ENCODE measurements around the gene PKNOX2. TPM values are rescaled to one million over a fixed set of nuclear protein-coding genes. Genes with fewer than 3 reads are reported as not detected.

Gene PKNOX2
- total RNA-seq, 1 donor from 2014 or later: 12.1 TPM

DNA sequence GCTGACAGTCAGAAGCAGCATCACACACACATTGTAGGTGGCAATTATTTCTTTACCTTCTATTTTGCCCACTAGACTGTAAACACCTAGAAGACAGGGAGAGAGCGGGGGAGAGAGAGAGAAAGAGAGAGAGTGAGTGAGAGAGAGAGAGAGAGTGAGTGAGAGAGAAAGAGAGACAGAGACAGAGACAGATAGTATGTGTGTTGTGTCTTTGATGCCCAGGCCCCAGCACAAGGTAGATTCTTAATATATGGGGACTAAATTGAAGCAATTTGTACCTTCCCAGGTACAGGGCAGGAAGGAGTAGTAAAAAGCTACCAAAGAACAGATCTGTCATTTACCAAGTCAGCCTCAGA is 163.7 kb downstream of the PKNOX2 start:
- no peaks in the 10 kb centered on the region for H3K36me3 ChIP-seq
- no peaks in the 10 kb centered on the region for H3K27me3 ChIP-seq
- no peaks in the 10 kb centered on the region for H3K9me3 ChIP-seq
- H3K27ac ChIP-seq: no peak overlapping the region
- intact Hi-C loops (cut with DNase I): no loop called here
- TF ChIP-seq, protein P1, sequence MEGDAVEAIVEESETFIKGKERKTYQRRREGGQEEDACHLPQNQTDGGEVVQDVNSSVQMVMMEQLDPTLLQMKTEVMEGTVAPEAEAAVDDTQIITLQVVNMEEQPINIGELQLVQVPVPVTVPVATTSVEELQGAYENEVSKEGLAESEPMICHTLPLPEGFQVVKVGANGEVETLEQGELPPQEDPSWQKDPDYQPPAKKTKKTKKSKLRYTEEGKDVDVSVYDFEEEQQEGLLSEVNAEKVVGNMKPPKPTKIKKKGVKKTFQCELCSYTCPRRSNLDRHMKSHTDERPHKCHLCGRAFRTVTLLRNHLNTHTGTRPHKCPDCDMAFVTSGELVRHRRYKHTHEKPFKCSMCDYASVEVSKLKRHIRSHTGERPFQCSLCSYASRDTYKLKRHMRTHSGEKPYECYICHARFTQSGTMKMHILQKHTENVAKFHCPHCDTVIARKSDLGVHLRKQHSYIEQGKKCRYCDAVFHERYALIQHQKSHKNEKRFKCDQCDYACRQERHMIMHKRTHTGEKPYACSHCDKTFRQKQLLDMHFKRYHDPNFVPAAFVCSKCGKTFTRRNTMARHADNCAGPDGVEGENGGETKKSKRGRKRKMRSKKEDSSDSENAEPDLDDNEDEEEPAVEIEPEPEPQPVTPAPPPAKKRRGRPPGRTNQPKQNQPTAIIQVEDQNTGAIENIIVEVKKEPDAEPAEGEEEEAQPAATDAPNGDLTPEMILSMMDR (IDR thresholded peaks at IDR 0.05): no peak
- DNase-seq (ENCODE audit: low spot score in 2 of 2): no peak
- H3K4me3 ChIP-seq: no peak overlapping the region
- H3K4me1 ChIP-seq: no peaks in the 10 kb centered on the region

GRCh38 chr11:125329786-125330185 is 165.2 kb downstream of the PKNOX2 start:
- H3K27ac ChIP-seq: no peak overlapping the region
- H3K27me3 ChIP-seq: no peaks in the 10 kb centered on the region
- H3K4me3 ChIP-seq: no peak overlapping the region
- H3K9me3 ChIP-seq: no peaks in the 10 kb centered on the region
- H3K4me1 ChIP-seq: no peaks in the 10 kb centered on the region
- TF ChIP-seq, protein P1 (IDR thresholded peaks at IDR 0.05): no peak
- no peak for DNase-seq (ENCODE audit: low spot score in 2 of 2)
- intact Hi-C loops (cut with DNase I): no loop called here
- no peaks in the 10 kb centered on the region for H3K36me3 ChIP-seq

DNA sequence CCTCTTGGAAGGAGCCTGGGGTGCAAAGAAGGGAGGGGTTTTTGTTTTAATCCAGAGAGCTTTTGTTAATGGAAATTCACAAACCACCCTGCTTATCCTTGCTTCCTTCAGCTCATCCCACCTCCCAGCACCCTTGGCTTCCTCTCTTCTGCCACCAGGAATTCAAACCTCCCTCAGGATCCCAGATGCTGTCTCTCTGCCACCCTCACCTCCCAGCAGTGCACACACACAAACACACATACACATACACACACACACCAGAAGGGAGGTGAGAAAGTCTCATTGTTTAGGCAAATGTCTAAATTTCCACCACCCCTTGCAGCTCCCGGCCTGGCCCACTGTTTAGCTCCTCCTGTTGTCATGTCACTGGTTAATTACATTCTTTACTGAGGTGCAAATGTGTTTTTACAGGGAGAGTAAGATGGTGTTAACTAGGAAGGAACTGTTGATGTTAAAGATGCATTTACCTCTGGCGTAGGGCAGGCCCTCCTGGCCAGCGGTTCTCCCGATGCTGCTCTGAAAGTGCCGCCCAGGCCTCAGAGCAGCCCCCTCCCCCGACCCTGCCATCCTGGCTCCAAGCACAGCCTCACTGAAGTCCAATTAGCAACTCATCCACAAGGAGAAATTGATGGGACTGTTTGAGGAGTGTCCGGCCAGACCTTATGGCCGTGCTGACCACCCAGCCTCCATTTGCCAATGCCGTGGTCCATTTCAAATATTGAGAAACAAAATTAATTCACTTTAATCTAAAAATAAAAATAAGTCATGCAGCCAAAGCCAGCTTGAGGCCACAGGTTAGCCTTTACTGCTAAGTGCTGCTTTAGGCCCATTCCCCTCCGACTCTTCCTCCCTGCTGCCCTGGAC is 166.1 kb downstream of the PKNOX2 start:
- Histone ChIP-seq H3K4me3 (no peak overlapping the region), H3K36me3 (no peaks in the 10 kb centered on the region), H3K4me1 (no peaks in the 10 kb centered on the region), H3K27ac (no peak overlapping the region), H3K9me3 (no peaks in the 10 kb centered on the region), H3K27me3 (no peaks in the 10 kb centered on the region)
- intact Hi-C loops (cut with DNase I): no loop called here
- no peak for DNase-seq (ENCODE audit: low spot score in 2 of 2)
- TF ChIP-seq, protein P1 (IDR thresholded peaks at IDR 0.05): no peak

DNA sequence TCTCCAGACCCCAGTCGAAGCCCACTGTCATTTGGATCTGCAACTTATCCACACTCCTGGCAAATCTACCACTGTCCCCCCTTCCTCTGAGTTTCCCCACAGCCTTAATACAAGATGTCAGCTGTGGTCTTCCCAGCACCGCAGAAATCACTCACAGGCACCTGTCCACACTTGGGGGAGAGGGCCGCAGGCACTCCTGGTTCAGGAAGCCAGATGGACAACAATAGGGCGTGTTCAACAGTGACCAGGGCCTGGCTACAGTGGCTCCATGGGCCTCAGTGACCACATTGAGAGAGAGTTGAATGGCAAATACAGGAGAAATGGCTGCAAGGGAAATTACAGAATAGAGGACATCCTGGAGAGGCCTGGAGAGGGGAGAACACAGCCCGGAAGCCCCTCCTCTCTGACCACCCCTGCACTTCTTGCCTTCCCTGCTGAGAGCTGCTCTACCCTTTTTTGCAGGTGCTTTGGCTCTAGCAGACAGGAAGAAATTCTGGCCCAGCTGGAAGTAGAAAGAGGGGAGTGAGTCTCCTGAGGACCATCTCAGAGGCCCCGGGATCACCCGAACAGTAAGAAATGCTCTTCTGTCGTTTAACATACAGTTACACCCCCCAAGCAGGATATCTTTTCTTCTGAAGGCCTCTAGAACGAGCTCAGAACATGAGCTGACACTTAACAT is 166.9 kb downstream of the PKNOX2 start:
- TF ChIP-seq, protein P1 (IDR thresholded peaks at IDR 0.05): no peak
- Histone ChIP-seq H3K36me3 (no peaks in the 10 kb centered on the region), H3K4me3 (no peak overlapping the region), H3K9me3 (no peaks in the 10 kb centered on the region), H3K27me3 (no peaks in the 10 kb centered on the region), H3K27ac (no peak overlapping the region), H3K4me1 (no peaks in the 10 kb centered on the region)
- DNase-seq (ENCODE audit: low spot score in 2 of 2): no peak
- intact Hi-C loops (cut with DNase I): no loop called here

DNA sequence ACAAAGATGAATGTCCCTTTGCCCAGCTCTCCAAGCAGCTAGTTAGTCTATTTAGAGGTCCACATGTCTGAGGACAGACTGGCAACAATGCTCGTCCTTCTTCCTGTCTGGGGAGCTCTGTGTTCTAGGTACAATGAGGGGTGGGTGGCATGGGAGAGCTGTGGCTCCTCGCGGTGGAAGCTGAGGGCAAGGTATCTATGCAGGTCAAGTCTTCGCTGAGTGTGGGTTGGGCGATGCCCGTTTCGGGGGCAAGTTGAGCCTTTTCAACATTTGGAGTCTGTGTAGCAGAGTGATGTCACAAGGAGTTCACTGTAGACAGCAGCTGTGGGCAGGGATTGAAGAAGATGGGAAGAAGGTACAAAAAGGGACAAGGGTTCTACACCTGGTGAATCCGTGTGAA is 168.3 kb downstream of the PKNOX2 start:
- DNase-seq (ENCODE audit: low spot score in 2 of 2): no peak
- Histone ChIP-seq H3K36me3 (no peaks in the 10 kb centered on the region), H3K27ac (no peak overlapping the region), H3K4me1 (no peaks in the 10 kb centered on the region), H3K27me3 (no peaks in the 10 kb centered on the region), H3K9me3 (no peaks in the 10 kb centered on the region), H3K4me3 (no peak overlapping the region)
- TF ChIP-seq, protein P1 (IDR thresholded peaks at IDR 0.05): no peak
- intact Hi-C loops (cut with DNase I): no loop called here

Data from ascending aorta (tissue), 2 donors.